Transverse colon (tissue), 4 donors: ENCODE measurements around the gene RHBDD1. TPM values are rescaled to one million over a fixed set of nuclear protein-coding genes. Genes with fewer than 3 reads are reported as not detected.

ENCODE experiments used
- DNase-seq: peaks from one replicate; pipeline ENCODE4 v3.0.0-alpha.2; 2019
- H3K27ac ChIP-seq, 4 donors: fragments of 200-600 bp; sonication (generic); 2 replicates each; pipeline ENCODE4 v1.5.1; 2016 to 2018; ENCODE audit warnings: inconsistent platforms in 4 of 4
- H3K27me3 ChIP-seq: fragments of 200-600 bp; sonication (generic); 2 replicates; pipeline ENCODE4 v1.5.1; 2017; ENCODE audit warnings: inconsistent platforms
- H3K36me3 ChIP-seq, 4 donors: fragments of 200-600 bp; sonication (generic); 2 replicates each; pipeline ENCODE4 v1.5.1; 2017 to 2019; ENCODE audit warnings: inconsistent platforms in 4 of 4
- H3K4me1 ChIP-seq, 4 donors: fragments of 200-600 bp; sonication (generic); 2 replicates each; pipeline ENCODE4 v1.5.1; 2017 to 2020; ENCODE audit warnings: inconsistent platforms in 4 of 4
- H3K4me3 ChIP-seq, 4 donors: fragments of 200-600 bp; sonication (generic); 1 replicate in 1 of 4; 2 replicates in 3 of 4; pipeline versions ENCODE4 v1.5.1 to v1.6.1; 2017 to 2019; ENCODE audit warnings: inconsistent platforms in 4 of 4
- H3K9me3 ChIP-seq, 2 donors: fragments of 200-600 bp; sonication (generic); 2 replicates each; pipeline ENCODE4 v1.5.1; 2017 to 2019; ENCODE audit warnings: inconsistent platforms in 2 of 2
- CTCF ChIP-seq, 5 experiments: fragments of 200-600 bp in 3 of 5; fragments of 450-650 bp in 2 of 5; sonication (generic) in 3 of 5; IDR thresholded peaks; 1 replicate in 2 of 5; 2 replicates in 3 of 5; pipeline ENCODE4 v1.5.1; 2016 to 2017; ENCODE audit warnings: antibody characterized with exemption in 5 of 5, inconsistent platforms in 3 of 5, mild to moderate bottlenecking in 2 of 5, moderate library complexity in 1 of 5
- EP300 ChIP-seq: sonication (generic); formaldehyde crosslinking; IDR thresholded peaks from one replicate; pipeline ENCODE4 v1.6.1; 2017; ENCODE audit warnings: antibody characterized with exemption, low read depth
- POLR2A ChIP-seq: fragments of 450-650 bp; IDR thresholded peaks from one replicate; pipeline ENCODE4 v1.6.1; 2016; ENCODE audit warnings: antibody characterized with exemption, mild to moderate bottlenecking, moderate library complexity
- POLR2AphosphoS5 ChIP-seq, 3 donors: sonication (generic); formaldehyde crosslinking; IDR thresholded peaks; one replicate each; pipeline ENCODE4 v1.6.1; 2016; ENCODE audit warnings: antibody characterized with exemption in 3 of 3
- WGBS, 2 donors: methylation state at CpG; one replicate each; pipeline ENCODE4 v1.1.5; 2018; ENCODE audit warnings: low coverage in 1 of 2; 5-methylcytosine and 5-hydroxymethylcytosine counted together
- in situ Hi-C, 4 donors: fragments of 200-750 bp; cut with MboI; loops; one replicate each; pipeline versions ENCODE4 v1.15.0 to v1.15.1; 2017; ENCODE audit warnings: low sequenced_read_pairs in 3 of 4, low pct_ligation_motif_present in 1 of 4, low pct_unique_long_range_greater_than_20kb in 1 of 4
- intact Hi-C: fragments of 100-400 bp; cut with DNase I; formaldehyde crosslinking; loops from one replicate; pipeline ENCODE4 v1.15.1; 2023; ENCODE audit warnings: low total_unique reads
- total RNA-seq, 4 donors: library from RNA; depleted of rRNA; stranded (reverse); fragments of >200 nt; gene quantifications; one replicate each; pipeline ENCODE4 v1.1.0, GENCODE V29; 2016

RHBDD1 gene
- total RNA-seq, 4 donors from 2014 or later: 11.9 to 47.5 (median 22.5) TPM

- intact Hi-C loops: no loop called here
- in situ Hi-C loops: no loop called here
- WGBS, 2 donors: 49 to 50% methylated on average over 2 of the region's 2 CpGs
- no peaks in the 10 kb centered on the region for H3K9me3 ChIP-seq
- no peaks in the 10 kb centered on the region for H3K27me3 ChIP-seq
- H3K4me1 ChIP-seq: peaks cover 0 to 6% (median 0%) of the 10 kb centered on the region in 4 donors
- no peak overlapping the region for H3K27ac ChIP-seq
- peaks cover 0 to 9% (median 0%) of the 10 kb centered on the region in 4 donors for H3K36me3 ChIP-seq
- TF ChIP-seq EP300: no peak
- no peak overlapping the region for H3K4me3 ChIP-seq
- DNase-seq: no peak
These were observed 26.8 kb downstream of the RHBDD1 start for GRCh38 chr2:226862623-226863022.

- Histone ChIP-seq H3K9me3 (no peaks in the 10 kb centered on the region), H3K36me3 (peaks cover 0 to 10% (median 2%) of the 10 kb centered on the region in 4 donors), H3K4me3 (no peak overlapping the region), H3K27ac (no peak overlapping the region), H3K27me3 (no peaks in the 10 kb centered on the region), H3K4me1 (peaks cover 0 to 6% (median 0%) of the 10 kb centered on the region in 4 donors)
- 80 to 93% methylated on average over 1 of the region's 1 CpG for WGBS, 2 donors
- no peak for TF ChIP-seq EP300
- no peak for TF ChIP-seq POLR2A
- no peak for TF ChIP-seq POLR2AphosphoS5 (IDR thresholded peaks at IDR 0.05)
- TF ChIP-seq CTCF (IDR thresholded peaks at IDR 0.05): no peak
- in situ Hi-C loops (no loop called here), intact Hi-C loops (no loop called here)
- no peak for DNase-seq
These were observed 29.4 kb downstream of the RHBDD1 start for GRCh38 chr2:226865273-226865672.

GRCh38 chr2:226865710-226866109 lies 29.9 kb downstream of the RHBDD1 start:
- in situ Hi-C loops: no loop called here
- 90 to 93% methylated on average over 4 to 6 of the region's 6 CpGs for WGBS, 2 donors
- TF ChIP-seq EP300 (no peak), POLR2AphosphoS5 (IDR thresholded peaks at IDR 0.05) (no peak), CTCF (IDR thresholded peaks at IDR 0.05) (no peak), POLR2A (no peak)

GRCh38 chr2:226868331-226869162 lies 32.7 kb downstream of the RHBDD1 start:
- Histone ChIP-seq H3K4me3 (no peak overlapping the region), H3K9me3 (no peaks in the 10 kb centered on the region), H3K36me3 (peaks cover 0 to 10% (median 2%) of the 10 kb centered on the region in 4 donors), H3K4me1 (no peaks in the 10 kb centered on the region), H3K27me3 (no peaks in the 10 kb centered on the region), H3K27ac (no peak overlapping the region)
- DNase-seq: no peak
- TF ChIP-seq EP300 (no peak), POLR2AphosphoS5 (IDR thresholded peaks at IDR 0.05) (no peak), POLR2A (no peak)
- intact Hi-C loops (no loop called here), in situ Hi-C loops (no loop called here)
- 81 to 84% methylated on average over 6 to 7 of the region's 7 CpGs for WGBS, 2 donors

More at GRCh38 chr2:226865710-226866109, 29.9 kb downstream of the RHBDD1 start:
- H3K36me3 ChIP-seq: peaks cover 0 to 10% (median 2%) of the 10 kb centered on the region in 4 donors
- no peak overlapping the region for H3K4me3 ChIP-seq
- H3K27ac ChIP-seq: no peak overlapping the region
- DNase-seq: no peak
- H3K4me1 ChIP-seq: peaks cover 0 to 6% (median 0%) of the 10 kb centered on the region in 4 donors
- H3K9me3 ChIP-seq: no peaks in the 10 kb centered on the region
- no peaks in the 10 kb centered on the region for H3K27me3 ChIP-seq
- intact Hi-C loops: no loop called here

GRCh38 chr2:226869371-226869770 lies 33.5 kb downstream of the RHBDD1 start:
- Histone ChIP-seq H3K27me3 (no peaks in the 10 kb centered on the region), H3K27ac (no peak overlapping the region), H3K4me3 (no peak overlapping the region), H3K4me1 (no peaks in the 10 kb centered on the region), H3K36me3 (peaks cover 0 to 10% (median 2%) of the 10 kb centered on the region in 4 donors), H3K9me3 (no peaks in the 10 kb centered on the region)
- no peak for DNase-seq
- intact Hi-C loops: no loop called here
- no peak for TF ChIP-seq POLR2A
- WGBS, 2 donors: 53 to 59% methylated on average over 4 to 5 of the region's 5 CpGs
- in situ Hi-C loops: no loop called here
